Measurements from ENCODE around the gene BACE2. TPM values are rescaled to one million over a fixed set of nuclear protein-coding genes. Genes with fewer than 3 reads are reported as not detected.

The BACE2 gene
- total and polyA plus RNA-seq, 2 donors (not counting 3 experiments of a cell fraction or from before 2014, with no cell fraction given) = 113 to 184 TPM

GRCh38 chr21:41321211-41321907 lies 153.4 kb downstream of the BACE2 start:
- CTCF ChIA-PET = interaction anchor here (2.6 kb wide), 1 partner anchor 38 kb away, joined by 10 read pairs; no protein-coding TSS in a partner anchor
- no peaks in the 10 kb centered on the region for H3K79me2 ChIP-seq (ENCODE audit: control insufficient read depth, insufficient read depth, low read length)
- no peak overlapping the region for H3K4me2 ChIP-seq (ENCODE audit: insufficient read depth, low read length)
- dilution Hi-C loops (cut with MboI; ENCODE audit: extremely low pct_ligation_motif_present, low sequenced_read_pairs) (no loop called here), intact Hi-C loops (cut with micrococcal nuclease) (no loop called here)
- no peak overlapping the region for H3K27ac ChIP-seq (ENCODE audit: insufficient read depth, low read depth, low read length)
- peaks cover 6 to 15% of the 10 kb centered on the region in 2 experiments for H3K27me3 ChIP-seq (ENCODE audit: control insufficient read depth in 2 of 2, insufficient read depth in 2 of 2, low read length in 2 of 2)
- H3K9me1 ChIP-seq (replicated peaks; ENCODE audit: control insufficient read depth, extremely low read depth, insufficient read depth, low read length) = no peaks in the 10 kb centered on the region
- H3K4me3 ChIP-seq (replicated peaks in 1 of 3; ENCODE audit: insufficient read depth in 1 of 3, low read depth in 1 of 3, low read length in 3 of 3) = no peak overlapping the region
- FAIRE-seq (no peak), DNase-seq (ENCODE audit: low read depth, low spot score) (no peak)
- TF ChIP-seq MAX (IDR thresholded peaks at IDR 0.05; ENCODE audit: insufficient read depth, insufficient read length) (no peak), FOS (IDR thresholded peaks at IDR 0.05; ENCODE audit: borderline replicate concordance, insufficient read depth, low read length) (no peak), POLR2A (IDR thresholded peaks at IDR 0.05; ENCODE audit: low read depth, low read length) (no peak), MYC (IDR thresholded peaks at IDR 0.05; ENCODE audit: low read depth, low read length) (no peak), JUN (IDR thresholded peaks at IDR 0.05; ENCODE audit: borderline replicate concordance, insufficient read depth, insufficient read length, low read depth) (no peak), POLR2AphosphoS5 (IDR thresholded peaks at IDR 0.05; ENCODE audit: insufficient read depth, low read depth, low read length) (no peak), GATA2 (IDR thresholded peaks at IDR 0.05; ENCODE audit: insufficient read depth, insufficient read length, low read depth, low read length) (no peak), CTCF (IDR thresholded peaks at IDR 0.05; ENCODE audit: extremely low read depth in 1 of 2, insufficient read depth in 1 of 2, low read depth in 1 of 2, low read length in 2 of 2) (no peak), EZH2 (IDR thresholded peaks at IDR 0.05; ENCODE audit: borderline replicate concordance, low read depth, low read length, severe bottlenecking) (no peak)
- BruUV-seq (replicated peaks) = no TSS peak
- H3K9me3 ChIP-seq (replicated peaks; ENCODE audit: control insufficient read depth, insufficient read depth, low read length) = no peaks in the 10 kb centered on the region
- no peaks in the 10 kb centered on the region for H4K20me1 ChIP-seq (replicated peaks; ENCODE audit: control insufficient read depth, extremely low read depth, insufficient read depth, low read length)
- no peaks in the 10 kb centered on the region for H3K36me3 ChIP-seq (ENCODE audit: control insufficient read depth in 2 of 2, extremely low read depth in 1 of 2, insufficient read depth in 2 of 2, low read length in 2 of 2)
- H2AFZ ChIP-seq (ENCODE audit: low read depth, low read length) = no peak overlapping the region
- H3K4me1 ChIP-seq (ENCODE audit: control insufficient read depth, extremely low read depth, insufficient read depth, low read length) = no peaks in the 10 kb centered on the region
- POLR2A ChIA-PET = no interaction called here
- no peak overlapping the region for H3K9ac ChIP-seq (replicated peaks; ENCODE audit: extremely low read depth, insufficient read depth, low read length)
